AG04449 (cell line): Measurements from ENCODE around the gene MTFP1.

Source experiments
- CTCF ChIA-PET: fragments of 350-600 bp; formaldehyde crosslinking; extraction: SDS; loops from one replicate; lab custom pipeline; 2021; ENCODE audit warnings: antibody characterized with exemption; lab: Yijun Ruan, JAX
- POLR2A ChIA-PET: fragments of 400-600, 350-600 bp; formaldehyde crosslinking; extraction: SDS; loops from one replicate; lab custom pipeline; 2020; ENCODE audit warnings: antibody characterized with exemption, inconsistent platforms; lab: Yijun Ruan, JAX
- DNase-seq: peaks from one replicate; pipeline ENCODE4 v3.0.0-alpha.2; 2010; ENCODE audit warnings: low read depth, low spot score
- H3K4me3 ChIP-seq: 2 replicates; pipeline ENCODE4 v1.5.1; 2011; ENCODE audit warnings: low read depth, mild to moderate bottlenecking, control low read depth, low read length
- CTCF ChIP-seq: IDR thresholded peaks from one replicate; pipeline ENCODE4 v1.5.1; 2011; ENCODE audit warnings: mild to moderate bottlenecking, moderate library complexity, low read length, control low read depth, inconsistent platforms; ENCODE audit not compliant: insufficient read depth; ENCODE audit errors: missing control alignments

The MTFP1 gene

GRCh38 chr22:30432520-30432919, 7.0 kb downstream of the MTFP1 start:
- POLR2A ChIA-PET: interaction anchor here (1.4 kb wide), 1 partner anchor 8 kb away, joined by 4 read pairs; no protein-coding TSS in a partner anchor
- no peak overlapping the region for H3K4me3 ChIP-seq
- DNase-seq: no peak
- CTCF ChIA-PET: interaction anchor here (0.9 to 6.9 kb wide), 4 partner anchors 8 to 144 kb away, joined by 3 to 59 read pairs (median 11); partner anchors contain the start of gene RNF215
- no peak for TF ChIP-seq CTCF

GRCh38 chr22:30433227-30433626, 7.7 kb downstream of the MTFP1 start:
- no peak overlapping the region for H3K4me3 ChIP-seq
- no peak for DNase-seq
- TF ChIP-seq CTCF: no peak
- ChIA-PET CTCF (interaction anchor here (1.4 to 6.9 kb wide), 4 partner anchors 9 to 145 kb away, joined by 4 to 59 read pairs (median 11); partner anchors contain the start of gene RNF215), POLR2A (interaction anchor here (1.4 kb wide), 1 partner anchor 9 kb away, joined by 4 read pairs; no protein-coding TSS in a partner anchor)

GRCh38 chr22:30433773-30434172, 8.2 kb downstream of the MTFP1 start:
- no peak for DNase-seq
- TF ChIP-seq CTCF: no peak
- ChIA-PET CTCF (interaction anchor here (1.4 to 6.9 kb wide), 4 partner anchors 9 to 146 kb away, joined by 4 to 59 read pairs (median 11); partner anchors contain the start of gene RNF215), POLR2A (interaction anchor here (1.4 kb wide), 1 partner anchor 10 kb away, joined by 4 read pairs; no protein-coding TSS in a partner anchor)
- H3K4me3 ChIP-seq: no peak overlapping the region

- POLR2A ChIA-PET: interaction anchor here (0.6 kb wide), 1 partner anchor 29 kb away, joined by 3 read pairs; no protein-coding TSS in a partner anchor
- CTCF ChIA-PET: interaction anchor here (0.9 to 6.9 kb wide), 3 partner anchors 8 to 10 kb away, joined by 3 to 59 read pairs (median 15); no protein-coding TSS in a partner anchor
- DNase-seq: no peak
- no peak for TF ChIP-seq CTCF
- no peak overlapping the region for H3K4me3 ChIP-seq
These were observed 9.3 kb downstream of the MTFP1 start for GRCh38 chr22:30434843-30435242.

- no peak for DNase-seq
- TF ChIP-seq CTCF: no peak
- ChIA-PET POLR2A (no interaction called here), CTCF (interaction anchor here (0.5 to 6.9 kb wide), 3 partner anchors 9 to 371 kb away, joined by 3 to 59 read pairs (median 13); partner anchors contain the start of gene MTFP1)
- no peak overlapping the region for H3K4me3 ChIP-seq
These were observed 10.1 kb downstream of the MTFP1 start for GRCh38 chr22:30435674-30436126.

- ChIA-PET CTCF (interaction anchor here (0.5 to 6.9 kb wide), 4 partner anchors 9 to 372 kb away, joined by 3 to 59 read pairs (median 14); partner anchors contain the start of gene MTFP1), POLR2A (no interaction called here)
- no peak for TF ChIP-seq CTCF
- DNase-seq: no peak
- H3K4me3 ChIP-seq: no peak overlapping the region
These were observed 10.6 kb downstream of the MTFP1 start for GRCh38 chr22:30436196-30436595.
